HG02970 (cell line): Measurements from ENCODE around the gene GRK1.
"Not testable (repeated sequence)": the region's sequence is repeated elsewhere in the genome, so short reads cannot be mapped to it uniquely, and the experiment has no call there.

Experiments used
- ATAC-seq: cut with Tn5 transposase; IDR thresholded peaks from one replicate; pipeline ENCODE4 v1.9.1; 2021; ENCODE audit warnings: mild to moderate bottlenecking, moderate library complexity, moderate number of reproducible peaks; ENCODE audit not compliant: unreplicated experiment, low FRiP score

Gene GRK1

GRCh38 chr13:113739527-113740285 lies 72.7 kb downstream of the GRK1 start:
- ATAC-seq = no peak

DNA sequence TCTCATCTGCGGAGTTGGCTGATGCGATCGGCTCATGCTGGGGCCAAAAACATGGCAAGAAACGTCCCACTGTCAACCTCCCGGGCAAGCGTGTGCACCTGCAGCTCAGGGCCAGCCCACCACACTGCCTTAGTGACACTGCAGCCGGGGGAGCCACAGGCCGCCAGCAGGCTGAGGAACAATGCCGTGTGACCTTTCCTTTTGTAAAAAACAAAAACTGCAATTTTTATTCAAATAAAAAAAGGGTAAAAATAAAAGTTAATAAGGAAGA lies 73.2 kb downstream of the GRK1 start:
- no peak for ATAC-seq

- no peak for ATAC-seq
Measured at GRCh38 chr13:113740661-113741060, 73.6 kb downstream of the GRK1 start.

DNA sequence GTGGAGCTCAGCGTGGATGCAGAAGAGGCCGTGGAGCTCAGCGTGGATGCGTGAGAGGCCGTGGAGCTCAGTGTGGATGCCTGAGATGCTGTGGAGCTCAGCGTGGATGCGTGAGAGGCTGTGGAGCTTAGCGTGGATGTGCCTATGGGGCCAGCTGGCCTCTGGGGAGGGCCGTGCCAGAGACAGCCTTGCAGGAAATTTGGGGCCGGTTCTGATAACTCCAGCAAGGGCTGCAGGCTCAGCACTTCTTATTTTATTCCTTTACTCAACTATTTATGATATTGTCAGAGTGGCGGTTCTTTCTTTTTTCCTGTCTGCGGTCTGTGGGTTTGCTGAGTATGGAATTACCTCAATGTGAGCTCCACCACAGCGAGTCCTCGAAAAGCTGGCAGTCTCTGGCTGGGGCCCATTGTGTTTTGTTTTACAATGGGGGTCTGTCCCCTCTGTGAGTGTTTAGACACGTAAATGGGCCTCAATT lies 74.2 kb downstream of the GRK1 start:
- no peak for ATAC-seq

GRCh38 chr13:113742000-113742441 lies 75.0 kb downstream of the GRK1 start:
- no peak for ATAC-seq

DNA sequence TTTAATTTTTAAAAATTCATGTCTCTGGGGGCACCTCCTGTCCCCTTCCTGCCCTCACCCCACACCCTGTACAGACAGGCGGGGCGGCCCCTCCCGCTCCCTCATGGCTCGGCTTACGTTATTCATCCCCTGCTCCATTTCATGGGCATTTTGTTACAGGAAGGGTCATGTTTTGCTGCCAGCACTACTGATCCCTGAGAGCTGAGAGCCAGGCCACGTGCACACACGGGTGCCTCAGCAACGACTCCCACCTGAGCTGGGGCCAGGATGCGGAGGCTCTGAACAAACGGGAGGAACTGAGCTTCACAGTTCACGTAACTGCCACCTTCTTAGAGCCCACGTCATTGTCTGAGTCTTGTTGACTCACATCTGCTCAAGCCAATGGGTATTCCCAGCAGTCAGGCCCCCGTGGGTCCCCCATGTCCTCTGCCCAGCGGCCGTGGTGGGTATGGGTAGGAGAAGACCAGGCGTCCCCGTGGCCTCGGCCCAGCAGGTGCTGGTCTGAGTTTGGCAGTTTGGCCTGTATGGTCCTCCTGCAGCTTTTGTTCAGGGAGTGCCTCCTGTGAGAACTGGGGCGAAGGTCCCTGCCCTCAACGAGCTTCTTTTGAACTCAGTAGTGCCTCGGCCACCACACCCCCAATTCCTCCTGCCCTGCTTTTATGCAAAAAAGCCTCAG lies 75.6 kb downstream of the GRK1 start:
- ATAC-seq = no peak

DNA sequence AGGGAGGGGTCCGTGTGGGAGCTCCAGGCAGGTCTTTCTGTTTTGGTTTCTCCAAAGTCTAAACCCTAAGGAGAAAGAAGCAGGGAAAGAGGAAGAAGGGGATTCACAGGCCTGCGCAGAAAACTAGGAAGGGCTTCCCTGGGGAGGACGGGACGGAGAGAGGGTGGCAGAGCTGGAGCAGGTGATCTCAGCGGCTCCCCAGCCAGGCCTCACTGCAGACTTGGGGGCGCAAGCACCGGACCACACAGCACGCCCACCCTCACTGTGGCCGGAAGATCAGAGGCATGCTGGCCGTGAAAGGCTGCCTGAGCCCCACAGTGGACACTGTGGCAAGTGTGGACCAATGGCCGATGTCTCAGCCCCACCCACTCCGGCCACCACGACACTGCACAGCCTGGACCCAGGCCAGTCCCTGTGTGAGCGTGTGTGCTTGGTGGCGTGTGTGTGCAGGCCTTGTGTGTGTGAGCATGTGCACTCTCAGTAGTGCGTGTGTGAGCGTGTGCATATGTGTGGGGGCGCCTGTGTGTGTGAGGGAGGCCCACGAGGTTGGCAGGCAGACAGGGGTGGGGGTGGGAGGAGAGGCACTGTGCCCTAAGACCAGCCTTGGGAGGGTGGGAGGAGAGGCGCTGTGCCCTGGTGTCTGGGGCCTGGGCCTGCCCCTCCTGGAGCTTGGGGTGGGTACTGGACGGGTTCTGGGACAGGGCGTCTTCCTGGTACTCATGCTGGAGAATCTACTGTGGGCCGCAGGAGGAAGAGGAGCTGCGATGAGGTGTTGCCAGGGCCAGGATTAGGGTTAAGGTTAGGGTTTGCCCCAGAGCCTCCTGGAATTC lies 76.6 kb downstream of the GRK1 start:
- no peak for ATAC-seq

DNA sequence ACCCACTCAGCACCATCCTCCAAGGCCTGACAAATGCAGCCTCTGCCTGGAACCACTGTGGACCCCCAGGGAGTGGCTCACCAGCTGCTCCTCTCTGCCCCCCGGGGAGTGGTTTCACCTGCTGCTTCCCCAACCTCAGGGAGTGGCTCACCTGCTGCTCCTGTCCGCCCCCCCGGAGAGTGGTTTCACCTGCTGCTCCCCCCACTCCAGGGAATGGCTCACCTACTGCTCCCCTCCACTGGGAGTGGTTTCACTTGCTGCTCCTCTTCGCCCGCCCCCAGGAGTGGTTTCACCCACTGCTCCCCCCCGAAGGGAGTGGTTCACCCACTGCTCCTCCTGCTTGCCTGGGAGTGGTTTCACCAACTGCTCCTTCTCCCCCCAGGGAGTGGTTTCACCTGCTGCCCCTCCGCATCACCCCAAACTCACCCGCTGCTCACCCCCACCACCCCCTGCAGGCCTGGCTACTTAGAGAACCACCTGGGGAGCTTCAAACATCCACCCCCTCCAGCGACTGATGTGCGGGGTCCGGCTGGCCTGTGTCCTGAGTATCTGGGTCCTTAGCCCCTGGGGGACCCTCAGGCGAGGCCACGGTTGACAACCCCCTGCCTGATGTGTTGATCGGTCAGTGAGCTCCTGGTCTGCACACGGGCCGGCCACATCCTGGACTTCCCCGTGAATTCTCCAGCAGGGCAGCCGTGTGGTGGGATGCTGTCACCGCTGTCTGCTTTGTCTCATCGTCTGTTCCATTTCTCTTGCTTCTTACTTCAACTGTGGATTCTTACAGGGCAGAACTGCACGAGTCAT lies 77.4 kb downstream of the GRK1 start:
- no peak for ATAC-seq

- no peak for ATAC-seq
Measured at GRCh38 chr13:113745059-113745458, 78.0 kb downstream of the GRK1 start.

- not testable (repeated sequence) for ATAC-seq
Measured at GRCh38 chr13:113745500-113746142, 78.6 kb downstream of the GRK1 start.

- ATAC-seq = no peak
Measured at GRCh38 chr13:113746143-113746525, 79.1 kb downstream of the GRK1 start.

DNA sequence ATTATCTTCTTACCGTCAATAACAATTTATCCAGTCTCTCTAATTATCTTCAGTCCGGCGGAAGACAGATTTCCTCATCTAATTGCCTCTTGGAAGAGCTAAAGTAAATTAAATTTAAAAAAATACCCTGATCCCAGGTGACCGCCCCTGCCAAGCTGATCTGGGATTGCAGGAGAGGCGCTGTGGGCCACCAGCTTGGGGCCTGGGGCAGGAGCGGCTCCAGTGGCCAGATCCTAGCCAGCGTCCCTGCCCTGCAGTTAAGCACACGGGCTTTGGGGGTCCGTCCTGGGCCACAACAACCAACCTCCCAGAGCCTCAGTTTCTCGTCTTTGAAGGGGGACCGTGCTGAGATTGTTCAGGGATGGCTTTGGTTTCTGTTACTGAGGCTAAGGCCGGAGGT lies 79.7 kb downstream of the GRK1 start:
- ATAC-seq = no peak

- no peak for ATAC-seq
Measured at GRCh38 chr13:113747291-113747833, 80.3 kb downstream of the GRK1 start.

- ATAC-seq = no peak
Measured at GRCh38 chr13:113748101-113748861, 81.3 kb downstream of the GRK1 start.

DNA sequence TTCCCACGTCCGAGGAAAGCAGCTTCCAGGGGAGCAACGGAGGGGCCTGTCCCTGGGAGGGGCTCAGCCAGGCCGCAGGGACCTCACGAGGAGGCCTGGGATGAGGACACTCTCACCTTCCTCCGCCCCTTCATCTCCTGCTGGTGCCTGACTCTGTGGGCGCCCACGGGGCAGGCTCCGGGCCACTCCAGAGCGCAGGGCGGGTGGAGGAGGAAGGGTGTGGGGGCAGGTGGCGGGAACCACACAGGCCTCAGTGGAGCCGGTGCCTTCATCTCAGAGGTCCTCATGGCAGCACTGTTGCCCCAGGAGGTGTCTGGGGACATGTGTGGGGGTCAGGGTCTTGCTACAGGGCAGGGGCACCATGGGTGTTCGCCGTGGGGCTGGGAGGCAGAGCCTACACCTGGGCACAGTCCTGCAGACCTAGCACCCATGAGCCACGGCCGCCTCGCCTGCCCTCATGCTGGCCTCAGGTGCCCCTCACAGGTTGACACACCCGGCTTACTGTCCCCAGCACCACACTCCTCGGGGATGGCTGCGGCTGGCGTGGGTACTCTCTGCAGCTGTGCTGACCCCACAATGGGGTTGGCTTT lies 81.9 kb downstream of the GRK1 start:
- no peak for ATAC-seq

DNA sequence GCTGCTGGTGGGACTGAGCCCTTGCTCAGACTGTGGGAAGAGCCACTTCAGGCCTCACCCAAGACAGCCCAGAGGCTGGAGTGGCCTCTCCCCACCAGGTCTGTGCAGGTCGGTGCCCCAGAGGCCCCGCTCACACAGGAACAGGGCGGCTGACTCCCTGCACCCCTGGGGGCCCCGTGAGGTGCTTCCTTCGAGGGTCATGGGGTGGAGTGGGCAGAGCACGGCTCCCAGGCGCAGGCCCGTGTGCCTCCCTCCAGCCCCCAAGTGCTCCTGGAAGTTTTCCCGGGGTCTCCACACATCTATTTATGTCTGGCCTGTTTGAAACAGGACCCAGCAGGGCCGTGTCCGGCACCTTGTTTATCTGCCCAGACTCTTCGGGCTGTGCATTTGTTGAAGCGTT lies 82.5 kb downstream of the GRK1 start:
- ATAC-seq = no peak

DNA sequence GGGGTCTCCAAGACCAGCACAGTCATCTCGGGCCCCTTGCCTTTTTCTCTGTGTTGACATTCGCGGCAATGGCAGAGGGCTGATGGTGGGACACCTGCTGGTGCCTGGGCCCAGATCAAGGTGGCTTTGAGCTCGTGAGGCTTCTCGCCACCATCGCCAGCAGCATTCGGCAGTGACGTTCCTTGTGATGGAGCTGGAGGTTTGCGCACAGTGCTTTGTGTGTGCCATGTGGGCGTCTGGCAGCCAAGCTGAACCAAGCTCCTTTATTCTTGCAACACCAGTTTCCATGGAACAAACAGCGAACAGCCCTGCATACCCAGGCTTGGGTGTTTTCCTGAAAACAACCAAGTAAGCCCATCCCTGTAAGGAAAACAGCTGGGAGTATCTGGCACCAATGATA lies 82.9 kb downstream of the GRK1 start:
- ATAC-seq = no peak

GRCh38 chr13:113750554-113751399 lies 83.8 kb downstream of the GRK1 start:
- ATAC-seq = no peak
